Measurements from ENCODE around the gene COQ7.

The COQ7 gene

GRCh38 chr16:19086322-19087199, 19.1 kb downstream of the COQ7 start:
- peak; percentile 97 for DNase-seq (ENCODE audit: low spot score)

GRCh38 chr16:19088341-19088916, 21.0 kb downstream of the COQ7 start:
- DNase-seq (ENCODE audit: low spot score) = no peak

- DNase-seq (ENCODE audit: low spot score) = no peak
Observed at GRCh38 chr16:19089410-19089955, 22.1 kb downstream of the COQ7 start.

GRCh38 chr16:19090916-19091315, 23.5 kb downstream of the COQ7 start:
- no peak for DNase-seq (ENCODE audit: low spot score)

- DNase-seq (ENCODE audit: low spot score) = no peak
Observed at GRCh38 chr16:19092653-19093410, 25.4 kb downstream of the COQ7 start.

GRCh38 chr16:19093631-19094541, 26.5 kb downstream of the COQ7 start:
- DNase-seq (ENCODE audit: low spot score) = no peak

GRCh38 chr16:19094542-19095365, 27.3 kb downstream of the COQ7 start:
- no peak for DNase-seq (ENCODE audit: low spot score)

GRCh38 chr16:19095654-19096053, 28.2 kb downstream of the COQ7 start:
- DNase-seq (ENCODE audit: low spot score) = no peak

- DNase-seq (ENCODE audit: low spot score) = no peak
Observed at GRCh38 chr16:19098173-19098572, 30.8 kb downstream of the COQ7 start.

- peak; percentile 46 for DNase-seq (ENCODE audit: low spot score)
Observed at GRCh38 chr16:19102187-19102872, 34.9 kb downstream of the COQ7 start.

GRCh38 chr16:19104607-19105006, 37.2 kb downstream of the COQ7 start:
- DNase-seq (ENCODE audit: low spot score) = no peak

- DNase-seq (ENCODE audit: low spot score) = no peak
Observed at GRCh38 chr16:19105131-19105530, 37.7 kb downstream of the COQ7 start.

GRCh38 chr16:19105891-19106624, 38.6 kb downstream of the COQ7 start:
- DNase-seq (ENCODE audit: low spot score) = no peak

- DNase-seq (ENCODE audit: low spot score) = no peak
Observed at GRCh38 chr16:19106625-19107020, 39.2 kb downstream of the COQ7 start.

- no peak for DNase-seq (ENCODE audit: low spot score)
Observed at GRCh38 chr16:19108409-19109287, 41.2 kb downstream of the COQ7 start.

GRCh38 chr16:19109288-19109664, 41.9 kb downstream of the COQ7 start:
- DNase-seq (ENCODE audit: low spot score) = no peak

GRCh38 chr16:19110537-19111360, 43.3 kb downstream of the COQ7 start:
- no peak for DNase-seq (ENCODE audit: low spot score)

Measured in SK-N-DZ (cell line).